A673 (cell line): ENCODE data around the gene TMEM161A. TPM values are rescaled to one million over a fixed set of nuclear protein-coding genes. Genes with fewer than 3 reads are reported as not detected.

Source experiments
- Bru-seq: library from RNA; stranded (reverse); fragments of 400-500 nt; gene quantifications from one replicate; lab custom pipeline; 2021; lab: Mats Ljungman, UMichigan
- BruChase-seq, 2 experiments: library from RNA; stranded (reverse); fragments of 400-500 nt; gene quantifications; one replicate each; lab custom pipeline; 2021; lab: Mats Ljungman, UMichigan
- BruUV-seq: library from RNA; stranded (reverse); fragments of 400-500 nt; replicated peaks from 2 replicates; lab custom pipeline; 2021; lab: Mats Ljungman, UMichigan
- CTCF ChIA-PET: fragments of 300-600 bp; sonication (Branson Sonifier 250); formaldehyde crosslinking; loops from one replicate; lab custom pipeline; 2022; ENCODE audit warnings: antibody characterized with exemption; lab: Charles Lee
- POLR2A ChIA-PET: fragments of 300-600 bp; sonication (Branson Sonifier 250); formaldehyde crosslinking; loops from one replicate; lab custom pipeline; 2022; ENCODE audit warnings: antibody characterized with exemption; ENCODE audit not compliant: low non-redundant PET; lab: Charles Lee
- DNase-seq: peaks from one replicate; pipeline ENCODE4 v3.0.0-alpha.2; 2015; ENCODE audit warnings: low spot score
- H3K27ac ChIP-seq: fragments of 200-600 bp; sonication (generic); 2 replicates; pipeline ENCODE4 v1.5.1; 2016; ENCODE audit warnings: mixed run types, low read depth, mild to moderate bottlenecking, mixed read lengths, antibody characterized with exemption, low read length; ENCODE audit not compliant: poor library complexity, severe bottlenecking
- H3K27me3 ChIP-seq: fragments of 200-600 bp; sonication (generic); replicated peaks from 2 replicates; pipeline ENCODE4 v1.6.1; 2017; ENCODE audit warnings: mixed run types, low read depth, mild to moderate bottlenecking, mixed read lengths, antibody characterized with exemption, low read length; ENCODE audit not compliant: insufficient read depth, poor library complexity
- H3K36me3 ChIP-seq: fragments of 200-600 bp; sonication (generic); 2 replicates; pipeline ENCODE4 v1.6.1; 2016; ENCODE audit warnings: mixed run types, mild to moderate bottlenecking, mixed read lengths, antibody characterized with exemption, low read length; ENCODE audit not compliant: insufficient read depth, poor library complexity, severe bottlenecking
- H3K4me1 ChIP-seq: fragments of 200-600 bp; sonication (generic); 2 replicates; pipeline ENCODE4 v1.6.1; 2017; ENCODE audit warnings: mixed run types, mild to moderate bottlenecking, mixed read lengths, antibody characterized with exemption, low read length; ENCODE audit not compliant: insufficient read depth, poor library complexity, severe bottlenecking
- H3K4me3 ChIP-seq: fragments of 200-600 bp; sonication (generic); 2 replicates; pipeline ENCODE4 v1.5.1; 2016; ENCODE audit warnings: low read depth, mixed run types, mild to moderate bottlenecking, mixed read lengths, low read length; ENCODE audit not compliant: poor library complexity, severe bottlenecking
- H3K9me3 ChIP-seq: fragments of 200-600 bp; sonication (generic); 2 replicates; pipeline ENCODE4 v1.6.1; 2016; ENCODE audit warnings: mixed run types, low read depth, mild to moderate bottlenecking, mixed read lengths, antibody characterized with exemption, low read length; ENCODE audit not compliant: poor library complexity, severe bottlenecking
- EZH2 ChIP-seq: fragments of 200-600 bp; sonication (generic); IDR thresholded peaks from 2 replicates; pipeline ENCODE4 v1.6.1; 2017; ENCODE audit warnings: borderline replicate concordance, low read depth, mild to moderate bottlenecking, mixed read lengths, antibody characterized with exemption, low read length; ENCODE audit not compliant: poor library complexity, severe bottlenecking
- intact Hi-C: fragments of 100-400 bp; cut with micrococcal nuclease; formaldehyde crosslinking; loops from one replicate; pipeline ENCODE4 v1.10.0; 2022; ENCODE audit not compliant: unreplicated experiment
- long read RNA-seq: library from polyadenylated mRNA; stranded (forward); transcript quantifications from one replicate; pipeline ENCODE4 v2.0.0, GENCODE V29; 2022
- total RNA-seq: library from RNA; stranded (reverse); gene quantifications from 2 replicates; pipeline ENCODE4 v1.2.3, GENCODE V29; 2021
- TF ChIP-seq, protein P1 (sequence below): fragments of 300-800, 200-600 bp; sonication (generic); conservative IDR thresholded peaks from 2 replicates; pipeline ENCODE4 v1.5.1; 2017; ENCODE audit warnings: low read depth, mild to moderate bottlenecking, antibody characterized with exemption, low read length, moderate library complexity, mixed read lengths

Gene TMEM161A
- 34.4 and 42.8 TPM in 2 replicates for total RNA-seq
- Bru-seq, nascent RNA: percentile 52 among the genes with signal in this experiment
- percentile 60 among the genes with signal in this experiment for BruChase-seq, experiment 1, labeled RNA remaining after a 2-hour chase
- BruChase-seq, experiment 2, labeled RNA remaining after a 6-hour chase: percentile 68 among the genes with signal in this experiment
- long read RNA-seq, transcript TMEM161A-201 (12 exons, 1,820 nt): major isoform, 41 of 74 reads
- long read RNA-seq, partial matches to known transcripts: 4 of 74 reads
- long read RNA-seq, other reads (novel, unspliced or antisense): 22 of 74 reads

DNA sequence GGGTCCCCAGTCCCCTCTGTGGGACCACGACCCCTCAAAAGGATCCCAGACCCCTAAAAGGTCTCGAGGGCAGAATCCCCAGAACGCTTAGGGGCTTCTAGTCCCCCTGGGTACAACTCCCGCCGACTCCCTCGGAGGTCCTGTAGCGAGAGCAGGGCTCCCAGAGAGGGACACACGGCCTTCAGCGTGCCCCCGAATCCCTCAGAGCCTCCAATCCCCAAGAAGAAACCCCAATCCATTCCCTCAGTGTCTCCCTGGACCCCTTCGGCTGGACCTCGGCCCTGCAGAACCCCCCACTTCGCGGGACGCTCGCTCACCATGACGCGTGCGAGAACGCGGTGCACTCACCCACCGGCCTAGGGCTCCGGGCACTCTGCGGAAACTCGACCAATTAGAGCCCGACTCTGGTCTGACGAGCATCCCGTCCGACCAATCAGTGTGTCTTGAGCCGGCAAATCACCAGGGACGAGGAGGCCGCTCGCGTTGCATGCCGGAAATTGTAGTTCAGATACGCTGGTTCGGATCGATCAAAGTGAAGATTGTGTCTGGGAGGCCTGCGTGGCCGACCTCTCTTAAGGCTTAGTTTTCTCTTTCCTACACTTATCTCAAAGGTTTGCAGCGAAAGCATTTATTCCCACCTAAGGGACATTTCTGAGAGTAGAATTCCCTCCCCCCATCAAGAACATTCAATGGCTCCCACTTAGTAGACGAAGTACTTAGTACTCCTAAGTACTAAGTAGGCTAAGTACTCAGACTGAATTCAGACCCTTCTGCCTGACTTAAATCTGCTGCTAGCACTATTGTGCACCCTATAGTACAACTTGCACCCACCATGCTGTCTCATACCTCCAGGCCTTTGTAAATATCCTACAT is at the start of gene TMEM161A:
Gene TMEM161A, minus strand, starts transcription at position 370 of the 873 bp plus-strand sequence. Its CDS starts 50 bp downstream, at position 320.
- Histone ChIP-seq H3K4me3 (peak within 1 kb of the TSS; percentile 72), H3K27me3 (no peaks in the 10 kb centered on the region), H3K4me1 (no peaks in the 10 kb centered on the region), H3K9me3 (no peaks in the 10 kb centered on the region), H3K27ac (peak within 1 kb of the TSS; percentile 88), H3K36me3 (no peaks in the 10 kb centered on the region)
- POLR2A ChIA-PET: no interaction called here
- DNase-seq: peak; percentile 99
- CTCF ChIA-PET: no interaction called here
- no TSS peak for BruUV-seq
- TF ChIP-seq, protein P1, sequence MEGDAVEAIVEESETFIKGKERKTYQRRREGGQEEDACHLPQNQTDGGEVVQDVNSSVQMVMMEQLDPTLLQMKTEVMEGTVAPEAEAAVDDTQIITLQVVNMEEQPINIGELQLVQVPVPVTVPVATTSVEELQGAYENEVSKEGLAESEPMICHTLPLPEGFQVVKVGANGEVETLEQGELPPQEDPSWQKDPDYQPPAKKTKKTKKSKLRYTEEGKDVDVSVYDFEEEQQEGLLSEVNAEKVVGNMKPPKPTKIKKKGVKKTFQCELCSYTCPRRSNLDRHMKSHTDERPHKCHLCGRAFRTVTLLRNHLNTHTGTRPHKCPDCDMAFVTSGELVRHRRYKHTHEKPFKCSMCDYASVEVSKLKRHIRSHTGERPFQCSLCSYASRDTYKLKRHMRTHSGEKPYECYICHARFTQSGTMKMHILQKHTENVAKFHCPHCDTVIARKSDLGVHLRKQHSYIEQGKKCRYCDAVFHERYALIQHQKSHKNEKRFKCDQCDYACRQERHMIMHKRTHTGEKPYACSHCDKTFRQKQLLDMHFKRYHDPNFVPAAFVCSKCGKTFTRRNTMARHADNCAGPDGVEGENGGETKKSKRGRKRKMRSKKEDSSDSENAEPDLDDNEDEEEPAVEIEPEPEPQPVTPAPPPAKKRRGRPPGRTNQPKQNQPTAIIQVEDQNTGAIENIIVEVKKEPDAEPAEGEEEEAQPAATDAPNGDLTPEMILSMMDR: no peak
- no peak for TF ChIP-seq EZH2
- intact Hi-C loops: loop anchor here (5.0 kb wide), 1 partner anchor 141 kb away; no protein-coding TSS in a partner anchor

DNA sequence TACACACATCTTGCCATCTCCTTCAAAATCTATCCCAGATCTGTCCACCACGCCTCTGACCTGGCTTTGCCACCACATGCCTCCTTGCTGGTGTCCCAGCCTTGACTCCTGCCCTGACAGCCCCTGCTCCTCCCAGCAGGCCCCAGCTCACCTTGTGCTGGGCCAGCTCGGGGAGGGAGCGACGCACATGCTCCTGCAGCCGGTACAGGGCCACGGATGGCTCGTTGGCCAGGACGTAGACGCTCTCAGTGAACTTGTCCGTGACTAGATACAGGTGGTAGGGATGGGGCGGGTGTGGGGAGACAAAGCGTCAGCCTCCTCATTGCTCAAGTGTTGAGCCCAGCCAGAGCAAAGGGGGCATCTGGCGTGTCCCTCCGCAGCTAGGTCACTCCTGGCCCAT is 48.5 kb upstream of the TMEM161A start:
- ChIA-PET POLR2A (no interaction called here), CTCF (no interaction called here)
- no peaks in the 10 kb centered on the region for H3K27me3 ChIP-seq
- no peaks in the 10 kb centered on the region for H3K9me3 ChIP-seq
- no peak overlapping the region for H3K4me3 ChIP-seq
- intact Hi-C loops: loop anchor here (5.0 kb wide), 1 partner anchor 306 kb away; no protein-coding TSS in a partner anchor
- no peaks in the 10 kb centered on the region for H3K4me1 ChIP-seq
- no peaks in the 10 kb centered on the region for H3K36me3 ChIP-seq
- no peak overlapping the region for H3K27ac ChIP-seq
- TF ChIP-seq, protein P1: no peak
- TF ChIP-seq EZH2: no peak
- DNase-seq: no peak
- no TSS peak for BruUV-seq

DNA sequence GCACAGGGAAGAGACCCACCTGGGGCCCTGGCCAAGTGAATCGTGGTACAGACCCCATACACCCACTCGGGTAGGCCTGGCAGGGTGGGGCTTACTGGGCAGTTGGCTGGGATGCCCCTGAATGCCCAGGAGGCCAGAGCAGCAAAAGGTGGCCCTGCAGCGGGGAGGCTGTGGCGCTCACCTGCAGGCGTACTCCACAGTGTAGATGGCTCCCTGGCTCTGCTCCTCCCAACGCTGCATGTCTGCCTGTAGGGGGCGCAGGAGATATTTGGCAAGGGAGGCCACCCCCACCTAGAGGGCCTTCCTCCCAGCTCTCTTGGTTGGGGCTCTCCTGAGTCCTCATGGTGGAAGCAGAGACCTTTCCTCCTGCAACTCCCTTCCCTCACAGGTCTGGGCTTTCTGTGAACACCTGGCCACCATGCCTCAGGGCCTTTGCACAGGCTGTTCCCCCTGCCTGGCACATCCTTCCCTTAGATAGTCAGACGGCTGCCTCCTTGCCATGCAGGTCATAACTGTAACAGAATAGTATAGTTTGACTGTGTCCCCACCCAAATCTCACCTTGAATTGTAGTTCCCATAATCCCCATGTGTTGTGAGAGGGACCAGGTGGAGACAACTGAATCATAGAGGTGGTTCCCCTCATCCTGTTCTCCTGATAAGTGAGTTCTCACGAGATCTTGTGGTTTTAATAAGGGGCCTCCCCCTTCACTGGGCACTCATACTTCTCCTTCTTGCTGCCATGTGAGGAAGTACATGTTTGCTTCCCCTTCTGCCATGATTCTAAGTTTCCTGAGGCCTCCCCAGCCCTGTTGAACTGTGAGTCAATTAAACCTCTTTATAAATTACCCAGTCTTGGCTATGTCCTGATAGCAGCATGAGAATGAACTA is 47.8 kb upstream of the TMEM161A start:
- Histone ChIP-seq H3K9me3 (no peaks in the 10 kb centered on the region), H3K4me1 (no peaks in the 10 kb centered on the region), H3K36me3 (no peaks in the 10 kb centered on the region), H3K27me3 (no peaks in the 10 kb centered on the region), H3K4me3 (no peak overlapping the region), H3K27ac (no peak overlapping the region)
- intact Hi-C loops: loop anchor here (5.0 kb wide), 1 partner anchor 306 kb away; no protein-coding TSS in a partner anchor
- CTCF ChIA-PET: interaction anchor here (1.0 kb wide), 1 partner anchor 156 kb away, joined by 5 read pairs; no protein-coding TSS in a partner anchor
- DNase-seq: peak; percentile 77
- TF ChIP-seq, protein P1: peak; percentile 87
- TF ChIP-seq EZH2: no peak
- no TSS peak for BruUV-seq
- POLR2A ChIA-PET: interaction anchor here (0.6 kb wide), 1 partner anchor 16 kb away, joined by 4 read pairs; the partner anchor contains the start of gene MEF2B
